SK-N-SH (cell line): Measurements from ENCODE around the gene DYNAP.

Experiments used
- CTCF ChIP-seq: fragments of 200-600 bp; sonication (generic); IDR thresholded peaks from 2 replicates; pipeline ENCODE4 v1.6.1; 2017; ENCODE audit warnings: antibody characterized with exemption, mild to moderate bottlenecking, moderate library complexity
- ELF1 ChIP-seq: IDR thresholded peaks from 2 replicates; pipeline ENCODE4 v1.4.0; 2012
- EP300 ChIP-seq, 2 experiments: IDR thresholded peaks; 2 replicates each; pipeline versions ENCODE4 v1.4.0 to v1.6.1; 2012; ENCODE audit warnings: borderline replicate concordance in 1 of 2, low read depth in 1 of 2, low read length in 1 of 2
- EZH2phosphoT487 ChIP-seq: fragments of 200-600 bp; sonication (generic); IDR thresholded peaks from 2 replicates; pipeline ENCODE4 v1.6.1; 2017; ENCODE audit warnings: low read depth, mixed run types, mild to moderate bottlenecking, antibody characterized with exemption, moderate library complexity, borderline replicate concordance
- FOXJ3 ChIP-seq: sonication (generic); formaldehyde crosslinking; IDR thresholded peaks from 2 replicates; pipeline ENCODE4 v1.5.1; 2020; ENCODE audit warnings: mild to moderate bottlenecking, missing genetic modification reagents
- NRF1 ChIP-seq: IDR thresholded peaks from 2 replicates; pipeline ENCODE4 v1.6.1; 2012; ENCODE audit warnings: low read depth, mild to moderate bottlenecking, low read length
- POLR2AphosphoS5 ChIP-seq: IDR thresholded peaks from 2 replicates; pipeline ENCODE4 v1.6.1; 2012; ENCODE audit warnings: low read depth, low read length
- RAD21 ChIP-seq: IDR thresholded peaks from 2 replicates; pipeline ENCODE4 v1.6.1; 2012; ENCODE audit warnings: mild to moderate bottlenecking, low read length
- RFX5 ChIP-seq: IDR thresholded peaks from 2 replicates; pipeline ENCODE4 v1.6.1; 2012; ENCODE audit warnings: mild to moderate bottlenecking, improper control_type of control experiment, low read length
- TF ChIP-seq, protein P1 (sequence below): IDR thresholded peaks from 2 replicates; pipeline ENCODE4 v1.6.1; 2012; ENCODE audit warnings: mild to moderate bottlenecking, low read depth, low read length, moderate library complexity

- TF ChIP-seq CTCF (no peak), POLR2AphosphoS5 (no peak), EP300 (IDR thresholded peaks at IDR 0.05; ENCODE audit: borderline replicate concordance in 1 of 2, low read depth in 1 of 2, low read length in 1 of 2) (no peak), EZH2phosphoT487 (no peak), RAD21 (no peak), FOXJ3 (no peak), ELF1 (no peak), RFX5 (no peak), NRF1 (no peak)
- TF ChIP-seq, protein P1, sequence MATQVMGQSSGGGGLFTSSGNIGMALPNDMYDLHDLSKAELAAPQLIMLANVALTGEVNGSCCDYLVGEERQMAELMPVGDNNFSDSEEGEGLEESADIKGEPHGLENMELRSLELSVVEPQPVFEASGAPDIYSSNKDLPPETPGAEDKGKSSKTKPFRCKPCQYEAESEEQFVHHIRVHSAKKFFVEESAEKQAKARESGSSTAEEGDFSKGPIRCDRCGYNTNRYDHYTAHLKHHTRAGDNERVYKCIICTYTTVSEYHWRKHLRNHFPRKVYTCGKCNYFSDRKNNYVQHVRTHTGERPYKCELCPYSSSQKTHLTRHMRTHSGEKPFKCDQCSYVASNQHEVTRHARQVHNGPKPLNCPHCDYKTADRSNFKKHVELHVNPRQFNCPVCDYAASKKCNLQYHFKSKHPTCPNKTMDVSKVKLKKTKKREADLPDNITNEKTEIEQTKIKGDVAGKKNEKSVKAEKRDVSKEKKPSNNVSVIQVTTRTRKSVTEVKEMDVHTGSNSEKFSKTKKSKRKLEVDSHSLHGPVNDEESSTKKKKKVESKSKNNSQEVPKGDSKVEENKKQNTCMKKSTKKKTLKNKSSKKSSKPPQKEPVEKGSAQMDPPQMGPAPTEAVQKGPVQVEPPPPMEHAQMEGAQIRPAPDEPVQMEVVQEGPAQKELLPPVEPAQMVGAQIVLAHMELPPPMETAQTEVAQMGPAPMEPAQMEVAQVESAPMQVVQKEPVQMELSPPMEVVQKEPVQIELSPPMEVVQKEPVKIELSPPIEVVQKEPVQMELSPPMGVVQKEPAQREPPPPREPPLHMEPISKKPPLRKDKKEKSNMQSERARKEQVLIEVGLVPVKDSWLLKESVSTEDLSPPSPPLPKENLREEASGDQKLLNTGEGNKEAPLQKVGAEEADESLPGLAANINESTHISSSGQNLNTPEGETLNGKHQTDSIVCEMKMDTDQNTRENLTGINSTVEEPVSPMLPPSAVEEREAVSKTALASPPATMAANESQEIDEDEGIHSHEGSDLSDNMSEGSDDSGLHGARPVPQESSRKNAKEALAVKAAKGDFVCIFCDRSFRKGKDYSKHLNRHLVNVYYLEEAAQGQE: no peak
These were observed 25.3 kb downstream of the DYNAP start for GRCh38 chr18:54616220-54616848.
